ENCODE measurements around the gene DGAT2.

The DGAT2 gene

GRCh38 chr11:75782540-75783263 lies 14.1 kb downstream of the DGAT2 start:
- TF ChIP-seq, protein P1, sequence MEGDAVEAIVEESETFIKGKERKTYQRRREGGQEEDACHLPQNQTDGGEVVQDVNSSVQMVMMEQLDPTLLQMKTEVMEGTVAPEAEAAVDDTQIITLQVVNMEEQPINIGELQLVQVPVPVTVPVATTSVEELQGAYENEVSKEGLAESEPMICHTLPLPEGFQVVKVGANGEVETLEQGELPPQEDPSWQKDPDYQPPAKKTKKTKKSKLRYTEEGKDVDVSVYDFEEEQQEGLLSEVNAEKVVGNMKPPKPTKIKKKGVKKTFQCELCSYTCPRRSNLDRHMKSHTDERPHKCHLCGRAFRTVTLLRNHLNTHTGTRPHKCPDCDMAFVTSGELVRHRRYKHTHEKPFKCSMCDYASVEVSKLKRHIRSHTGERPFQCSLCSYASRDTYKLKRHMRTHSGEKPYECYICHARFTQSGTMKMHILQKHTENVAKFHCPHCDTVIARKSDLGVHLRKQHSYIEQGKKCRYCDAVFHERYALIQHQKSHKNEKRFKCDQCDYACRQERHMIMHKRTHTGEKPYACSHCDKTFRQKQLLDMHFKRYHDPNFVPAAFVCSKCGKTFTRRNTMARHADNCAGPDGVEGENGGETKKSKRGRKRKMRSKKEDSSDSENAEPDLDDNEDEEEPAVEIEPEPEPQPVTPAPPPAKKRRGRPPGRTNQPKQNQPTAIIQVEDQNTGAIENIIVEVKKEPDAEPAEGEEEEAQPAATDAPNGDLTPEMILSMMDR (IDR thresholded peaks at IDR 0.05; ENCODE audit: insufficient read depth, low read length, poor library complexity, severe bottlenecking), result no peak
- TF ChIP-seq EZH2phosphoT487 (conservative IDR thresholded peaks at IDR 0.05; ENCODE audit: low read length), result no peak
- H3K27ac ChIP-seq (ENCODE audit: low read depth, low read length), result no peak overlapping the region

DNA sequence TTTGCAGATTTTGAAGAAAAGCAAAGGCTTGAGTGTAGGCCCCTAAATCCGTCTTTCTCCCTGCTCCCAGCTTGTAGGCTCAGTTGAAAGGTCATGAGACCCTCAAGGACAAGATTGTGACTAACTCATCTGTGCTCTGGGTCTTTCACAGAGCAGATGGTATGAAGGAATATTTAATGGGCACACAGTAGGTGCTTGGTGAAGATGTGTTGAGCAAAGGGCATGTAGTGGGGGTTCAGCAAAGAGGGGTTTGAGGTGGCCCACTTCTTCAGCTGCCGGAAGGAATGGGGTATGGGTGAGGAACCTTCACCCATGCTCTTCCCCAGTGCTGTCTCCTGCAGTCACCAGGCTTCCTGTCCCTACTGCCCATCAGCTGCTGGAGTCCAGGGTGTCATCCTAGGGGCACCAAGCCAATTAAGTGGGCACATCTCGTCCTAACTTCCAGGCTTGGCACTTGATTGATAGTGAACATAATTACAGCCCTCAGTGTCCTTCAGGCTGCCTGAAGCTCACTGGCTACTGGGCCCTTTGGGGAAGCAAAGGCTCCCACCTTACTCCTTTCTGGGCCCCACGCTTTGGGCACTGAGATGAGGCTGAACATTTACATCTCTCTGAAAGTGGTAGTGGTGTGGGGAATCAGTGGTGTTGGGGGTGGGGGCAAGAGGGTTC lies 15.0 kb downstream of the DGAT2 start:
- Histone ChIP-seq H3K36me3 (ENCODE audit: low read length) (no peaks in the 10 kb centered on the region), H3K9me2 (replicated peaks; ENCODE audit: insufficient read depth, low read length) (no peaks in the 10 kb centered on the region), H3K79me2 (ENCODE audit: insufficient read depth, low read length) (no peaks in the 10 kb centered on the region), H4K20me1 (ENCODE audit: low read depth, low read length) (no peaks in the 10 kb centered on the region), H2AFZ (ENCODE audit: low read depth, low read length, severe bottlenecking) (no peak overlapping the region), H3K4me2 (ENCODE audit: low read depth, low read length, poor library complexity, severe bottlenecking) (no peak overlapping the region), H3K27ac (ENCODE audit: low read depth, low read length) (no peak overlapping the region), H3K4me3 (ENCODE audit: insufficient read depth, low read length, poor library complexity, severe bottlenecking) (no peak overlapping the region), H3K9ac (ENCODE audit: low read length) (no peak overlapping the region), H3K9me3 (ENCODE audit: insufficient read depth, low read length) (no peaks in the 10 kb centered on the region), H3F3A (ENCODE audit: insufficient read depth) (no peaks in the 10 kb centered on the region), H3K27me3 (ENCODE audit: low read length) (no peaks in the 10 kb centered on the region)
- no peak for TF ChIP-seq EZH2phosphoT487 (conservative IDR thresholded peaks at IDR 0.05; ENCODE audit: low read length)
- TF ChIP-seq, protein P1 (IDR thresholded peaks at IDR 0.05; ENCODE audit: insufficient read depth, low read length, poor library complexity, severe bottlenecking), result no peak

More at GRCh38 chr11:75782540-75783263, 14.1 kb downstream of the DGAT2 start:
- Histone ChIP-seq H3K9me2 (replicated peaks; ENCODE audit: insufficient read depth, low read length) (no peaks in the 10 kb centered on the region), H3K4me3 (ENCODE audit: insufficient read depth, low read length, poor library complexity, severe bottlenecking) (no peak overlapping the region), H3K9me3 (ENCODE audit: insufficient read depth, low read length) (no peaks in the 10 kb centered on the region), H2AFZ (ENCODE audit: low read depth, low read length, severe bottlenecking) (no peak overlapping the region), H3K4me2 (ENCODE audit: low read depth, low read length, poor library complexity, severe bottlenecking) (no peak overlapping the region), H3K27me3 (ENCODE audit: low read length) (no peaks in the 10 kb centered on the region), H4K20me1 (ENCODE audit: low read depth, low read length) (no peaks in the 10 kb centered on the region), H3K9ac (ENCODE audit: low read length) (no peak overlapping the region), H3K79me2 (ENCODE audit: insufficient read depth, low read length) (no peaks in the 10 kb centered on the region), H3F3A (ENCODE audit: insufficient read depth) (no peaks in the 10 kb centered on the region), H3K36me3 (ENCODE audit: low read length) (no peaks in the 10 kb centered on the region)

DNA sequence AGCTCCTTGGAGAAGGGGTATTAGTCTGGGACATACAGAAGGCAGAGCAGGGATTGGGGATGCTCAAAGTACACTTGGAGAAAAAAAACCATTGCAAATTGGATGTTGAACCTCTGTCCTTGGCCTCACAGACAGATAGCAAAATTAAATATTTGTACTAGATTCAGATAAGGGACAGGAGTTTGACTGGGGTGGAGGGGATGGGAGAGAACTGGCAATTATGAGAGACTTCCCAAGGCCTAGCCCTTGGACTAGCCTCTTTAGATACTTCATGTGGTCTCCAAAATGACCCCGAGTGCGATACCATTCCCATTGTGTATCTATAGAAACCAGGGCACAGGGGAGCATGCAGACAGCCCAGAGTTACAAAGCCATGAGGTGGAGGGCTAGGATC lies 15.5 kb downstream of the DGAT2 start:
- H3K27ac ChIP-seq (ENCODE audit: low read depth, low read length), result no peak overlapping the region
- H3K36me3 ChIP-seq (ENCODE audit: low read length), result no peaks in the 10 kb centered on the region
- no peaks in the 10 kb centered on the region for H3K79me2 ChIP-seq (ENCODE audit: insufficient read depth, low read length)
- TF ChIP-seq EZH2phosphoT487 (conservative IDR thresholded peaks at IDR 0.05; ENCODE audit: low read length), result no peak
- TF ChIP-seq, protein P1 (IDR thresholded peaks at IDR 0.05; ENCODE audit: insufficient read depth, low read length, poor library complexity, severe bottlenecking), result no peak
- H3K9me3 ChIP-seq (ENCODE audit: insufficient read depth, low read length), result no peaks in the 10 kb centered on the region
- H2AFZ ChIP-seq (ENCODE audit: low read depth, low read length, severe bottlenecking), result no peak overlapping the region
- no peak overlapping the region for H3K9ac ChIP-seq (ENCODE audit: low read length)
- no peaks in the 10 kb centered on the region for H3F3A ChIP-seq (ENCODE audit: insufficient read depth)
- H3K27me3 ChIP-seq (ENCODE audit: low read length), result no peaks in the 10 kb centered on the region
- H3K4me2 ChIP-seq (ENCODE audit: low read depth, low read length, poor library complexity, severe bottlenecking), result no peak overlapping the region
- no peak overlapping the region for H3K4me3 ChIP-seq (ENCODE audit: insufficient read depth, low read length, poor library complexity, severe bottlenecking)
- no peaks in the 10 kb centered on the region for H4K20me1 ChIP-seq (ENCODE audit: low read depth, low read length)
- no peaks in the 10 kb centered on the region for H3K9me2 ChIP-seq (replicated peaks; ENCODE audit: insufficient read depth, low read length)

Measured in SU-DHL-6 (cell line).